Brain microvascular endothelial cell (primary cell): Measurements from ENCODE around the gene THAP11.
A peak's percentile ranks its signal among the peaks of the same experiment; 100 is the strongest.

Experiments
- DNase-seq: peaks from one replicate; pipeline ENCODE4 v3.0.0-alpha.2; 2020
- H3K27ac ChIP-seq: fragments of 250-450 bp; sonication (Bioruptor Pico); 2 replicates; pipeline ENCODE4 v1.5.1; 2020; ENCODE audit warnings: mild to moderate bottlenecking, moderate library complexity
- H3K27me3 ChIP-seq: fragments of 250-450 bp; sonication (Bioruptor Pico); replicated peaks from 2 replicates; pipeline ENCODE4 v1.5.1; 2020; ENCODE audit warnings: mild to moderate bottlenecking
- H3K36me3 ChIP-seq: fragments of 250-450 bp; sonication (Bioruptor Pico); replicated peaks from 2 replicates; pipeline ENCODE4 v1.5.1; 2020; ENCODE audit warnings: mild to moderate bottlenecking
- H3K4me3 ChIP-seq: 2 replicates; pipeline ENCODE4 v1.5.1; 2011; ENCODE audit warnings: low read depth, mild to moderate bottlenecking, control low read depth, low read length, moderate library complexity
- in situ Hi-C: cut with HindIII; loops from 2 replicates; pipeline ENCODE4 v1.10.0; 2017; ENCODE audit warnings: low sequenced_read_pairs, low pct_ligation_motif_present
- TF ChIP-seq, protein P1 (sequence below): IDR thresholded peaks from 2 replicates; pipeline ENCODE4 v1.5.1; 2011; ENCODE audit warnings: low read depth, mild to moderate bottlenecking, moderate library complexity, low read length, control low read depth, inconsistent platforms; ENCODE audit errors: missing control alignments

THAP11 gene

GRCh38 chr16:67841816-67842508 is at the start of gene THAP11:
Gene THAP11, plus strand, starts transcription at chr16:67842320. Its CDS starts 235 bp downstream, at chr16:67842555.
- no peaks in the 10 kb centered on the region for H3K36me3 ChIP-seq
- TF ChIP-seq, protein P1, sequence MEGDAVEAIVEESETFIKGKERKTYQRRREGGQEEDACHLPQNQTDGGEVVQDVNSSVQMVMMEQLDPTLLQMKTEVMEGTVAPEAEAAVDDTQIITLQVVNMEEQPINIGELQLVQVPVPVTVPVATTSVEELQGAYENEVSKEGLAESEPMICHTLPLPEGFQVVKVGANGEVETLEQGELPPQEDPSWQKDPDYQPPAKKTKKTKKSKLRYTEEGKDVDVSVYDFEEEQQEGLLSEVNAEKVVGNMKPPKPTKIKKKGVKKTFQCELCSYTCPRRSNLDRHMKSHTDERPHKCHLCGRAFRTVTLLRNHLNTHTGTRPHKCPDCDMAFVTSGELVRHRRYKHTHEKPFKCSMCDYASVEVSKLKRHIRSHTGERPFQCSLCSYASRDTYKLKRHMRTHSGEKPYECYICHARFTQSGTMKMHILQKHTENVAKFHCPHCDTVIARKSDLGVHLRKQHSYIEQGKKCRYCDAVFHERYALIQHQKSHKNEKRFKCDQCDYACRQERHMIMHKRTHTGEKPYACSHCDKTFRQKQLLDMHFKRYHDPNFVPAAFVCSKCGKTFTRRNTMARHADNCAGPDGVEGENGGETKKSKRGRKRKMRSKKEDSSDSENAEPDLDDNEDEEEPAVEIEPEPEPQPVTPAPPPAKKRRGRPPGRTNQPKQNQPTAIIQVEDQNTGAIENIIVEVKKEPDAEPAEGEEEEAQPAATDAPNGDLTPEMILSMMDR, result peak; percentile 87
- peak within 1 kb of the TSS; percentile 96 for H3K27ac ChIP-seq
- peak within 1 kb of the TSS; percentile 95 for H3K4me3 ChIP-seq
- DNase-seq, result peak; percentile 87
- no peaks in the 10 kb centered on the region for H3K27me3 ChIP-seq
- in situ Hi-C loops, result no loop called here

GRCh38 chr16:67796099-67796718 is 45.9 kb upstream of the THAP11 start:
- Histone ChIP-seq H3K27me3 (no peaks in the 10 kb centered on the region), H3K4me3 (no peak overlapping the region), H3K27ac (no peak overlapping the region), H3K36me3 (peaks cover 4% of the 10 kb centered on the region)
- TF ChIP-seq, protein P1, result no peak
- in situ Hi-C loops, result no loop called here
- no peak for DNase-seq

- H3K4me3 ChIP-seq, result no peak overlapping the region
- TF ChIP-seq, protein P1, result no peak
- in situ Hi-C loops, result loop anchor here (25.0 kb wide), 1 partner anchor 112 kb away; no protein-coding TSS in a partner anchor
- H3K27ac ChIP-seq, result no peak overlapping the region
- peaks cover 10% of the 10 kb centered on the region for H3K36me3 ChIP-seq
- peak; percentile 14 for DNase-seq
- H3K27me3 ChIP-seq, result no peaks in the 10 kb centered on the region
These were observed 41.7 kb upstream of the THAP11 start for GRCh38 chr16:67800338-67800926.

DNA sequence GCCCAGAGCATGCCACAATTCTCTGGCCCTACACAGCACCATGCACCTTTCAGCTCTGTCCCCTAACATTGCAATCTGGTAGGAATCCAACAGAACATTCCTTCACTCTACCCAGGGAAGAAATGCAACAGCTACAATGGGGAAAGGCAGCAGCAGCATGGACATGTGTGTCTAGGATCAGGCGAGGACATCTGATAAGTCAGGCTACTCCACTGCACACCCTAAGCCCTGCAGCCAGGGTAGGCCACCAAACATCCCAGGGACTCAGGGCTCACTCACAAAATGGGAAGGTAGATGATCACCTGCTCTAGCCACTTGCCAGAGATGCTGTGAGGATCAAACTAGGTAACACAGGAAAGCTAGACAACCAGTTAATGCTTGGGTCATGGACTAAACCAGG is 40.9 kb upstream of the THAP11 start:
- no peak overlapping the region for H3K27ac ChIP-seq

DNA sequence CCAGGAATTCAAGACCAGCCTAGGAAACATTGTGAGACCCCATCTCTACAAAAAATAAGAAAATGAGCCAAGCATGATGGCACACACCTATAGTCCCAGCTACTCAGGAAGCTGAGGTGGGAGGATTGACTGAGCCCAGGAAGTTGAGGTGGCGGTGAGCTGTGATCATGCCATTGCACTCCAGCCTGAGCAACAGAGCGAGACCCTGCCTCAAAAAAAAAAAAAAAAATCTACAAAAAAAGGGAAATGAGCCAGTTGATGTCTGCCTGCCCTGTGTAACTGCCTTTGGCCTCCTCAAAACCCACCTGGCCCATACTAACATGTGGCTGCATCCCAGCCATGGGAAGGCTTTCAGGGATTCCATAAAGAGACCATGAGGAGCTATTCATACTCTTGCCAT is 40.2 kb upstream of the THAP11 start:
- H3K27ac ChIP-seq, result no peak overlapping the region
- H3K4me3 ChIP-seq, result no peak overlapping the region
- peaks cover 10% of the 10 kb centered on the region for H3K36me3 ChIP-seq
- no peaks in the 10 kb centered on the region for H3K27me3 ChIP-seq
- DNase-seq, result no peak
- in situ Hi-C loops, result loop anchor here (25.0 kb wide), 1 partner anchor 110 kb away; no protein-coding TSS in a partner anchor
- TF ChIP-seq, protein P1, result no peak

More for the DNA sequence above, 40.9 kb upstream of the THAP11 start:
- H3K36me3 ChIP-seq, result peaks cover 10% of the 10 kb centered on the region
- H3K27me3 ChIP-seq, result no peaks in the 10 kb centered on the region
- TF ChIP-seq, protein P1, result no peak
- no peak for DNase-seq
- H3K4me3 ChIP-seq, result no peak overlapping the region
- in situ Hi-C loops, result loop anchor here (25.0 kb wide), 1 partner anchor 111 kb away; no protein-coding TSS in a partner anchor
